GM18867 (cell line): ENCODE data around the gene MYO10.

Experiments
- ATAC-seq: cut with Tn5 transposase; IDR thresholded peaks from one replicate; pipeline ENCODE4 v1.9.1; 2021; ENCODE audit warnings: mild to moderate bottlenecking, moderate library complexity; ENCODE audit not compliant: unreplicated experiment

MYO10 gene

DNA sequence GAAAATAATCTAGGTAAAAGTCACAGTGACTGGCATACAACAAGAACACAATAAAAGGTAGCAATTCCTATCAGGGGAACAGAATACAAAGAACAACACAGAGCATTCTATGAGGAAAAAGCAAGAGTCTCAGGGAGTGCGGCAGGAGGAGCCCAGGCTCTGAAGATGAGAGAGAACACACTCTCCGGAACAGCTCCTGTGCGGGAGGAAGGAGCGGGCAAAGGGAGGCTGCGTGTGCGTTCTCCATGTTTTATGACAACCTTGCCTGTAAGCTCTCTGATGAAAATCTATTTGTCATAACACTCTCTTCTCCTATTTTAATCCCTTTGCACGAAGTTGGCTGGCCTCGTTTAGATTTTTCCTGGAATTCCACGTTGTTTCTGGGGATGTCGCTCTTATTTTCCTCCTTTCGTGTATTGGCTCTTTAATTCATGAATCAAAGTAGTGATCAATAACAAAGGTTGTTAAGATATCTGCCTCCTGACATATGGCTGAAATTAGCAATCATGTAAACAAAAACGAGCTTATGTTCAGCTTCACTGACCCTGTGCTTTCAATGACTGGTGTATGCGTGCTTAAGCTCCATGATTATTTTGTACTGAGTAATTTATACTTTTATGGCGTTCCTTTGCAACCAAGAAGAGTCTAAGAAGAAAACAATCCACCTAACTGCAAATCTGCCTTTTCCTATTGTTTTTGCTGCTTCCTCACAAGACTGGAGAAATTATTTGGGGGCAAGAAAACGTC, 109.5 kb downstream of the MYO10 start:
- ATAC-seq, result no peak

GRCh38 chr5:16819522-16820167, 116.4 kb downstream of the MYO10 start:
- ATAC-seq, result no peak

DNA sequence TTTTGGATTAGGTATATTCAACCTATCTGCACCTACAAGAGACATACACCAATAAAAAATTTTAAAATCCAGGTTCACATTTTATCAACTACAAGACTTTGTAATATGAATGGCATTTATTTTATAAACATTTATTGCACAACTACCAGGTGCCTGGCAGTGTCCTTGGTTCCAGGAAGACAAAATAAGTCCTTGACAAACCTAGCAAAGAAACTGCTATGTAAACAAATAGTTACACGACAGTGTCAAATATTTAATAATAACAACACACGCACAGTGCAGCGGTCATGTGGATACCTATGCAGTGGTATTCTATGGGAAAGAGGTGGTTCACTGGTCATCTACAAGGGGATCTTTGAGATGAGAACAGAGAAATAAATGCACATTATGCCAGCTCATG, 120.7 kb downstream of the MYO10 start:
- no peak for ATAC-seq

- no peak for ATAC-seq
Measured at GRCh38 chr5:16812911-16813310, 123.2 kb downstream of the MYO10 start.

DNA sequence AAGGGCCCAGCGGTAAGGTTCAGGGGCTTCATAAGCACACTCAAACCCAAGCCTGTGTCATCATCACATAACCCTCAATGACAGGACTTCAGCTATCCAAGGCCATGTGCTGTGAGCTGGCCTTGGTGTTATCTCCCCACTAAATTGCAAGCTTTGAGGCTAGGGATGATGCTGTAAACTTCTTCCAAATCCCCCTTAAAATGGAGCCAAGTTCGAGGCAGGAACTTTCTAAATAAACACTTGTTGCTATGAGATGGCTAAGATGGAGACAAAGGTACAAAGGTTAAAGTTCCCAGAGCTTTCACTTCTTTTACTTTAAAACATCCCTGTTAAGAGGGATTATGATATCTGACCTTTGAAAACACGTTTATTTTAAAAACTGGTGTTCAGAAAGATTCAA, 123.6 kb downstream of the MYO10 start:
- no peak for ATAC-seq

- ATAC-seq, result no peak
Measured at GRCh38 chr5:16810208-16810854, 125.8 kb downstream of the MYO10 start.

- no peak for ATAC-seq
Measured at GRCh38 chr5:16809395-16810207, 126.5 kb downstream of the MYO10 start.

DNA sequence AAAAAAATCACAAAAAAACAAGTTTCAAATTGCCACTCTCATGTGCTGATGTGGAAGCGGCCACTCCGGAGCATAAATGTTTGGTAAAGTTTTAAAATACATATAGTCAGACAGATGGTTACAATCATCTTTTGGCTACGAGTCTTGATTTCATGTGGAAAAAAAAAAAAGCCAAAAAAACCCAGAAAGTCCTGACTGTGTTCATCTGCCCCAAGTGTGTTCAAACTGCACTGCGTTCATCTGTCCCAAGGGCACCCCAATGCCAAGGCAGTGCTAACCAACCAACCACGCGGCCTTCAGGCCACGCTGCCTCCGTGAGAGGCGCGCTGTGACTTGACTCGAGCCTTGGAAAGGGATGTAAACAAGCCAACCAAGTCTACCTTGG, 127.1 kb downstream of the MYO10 start:
- ATAC-seq, result no peak

DNA sequence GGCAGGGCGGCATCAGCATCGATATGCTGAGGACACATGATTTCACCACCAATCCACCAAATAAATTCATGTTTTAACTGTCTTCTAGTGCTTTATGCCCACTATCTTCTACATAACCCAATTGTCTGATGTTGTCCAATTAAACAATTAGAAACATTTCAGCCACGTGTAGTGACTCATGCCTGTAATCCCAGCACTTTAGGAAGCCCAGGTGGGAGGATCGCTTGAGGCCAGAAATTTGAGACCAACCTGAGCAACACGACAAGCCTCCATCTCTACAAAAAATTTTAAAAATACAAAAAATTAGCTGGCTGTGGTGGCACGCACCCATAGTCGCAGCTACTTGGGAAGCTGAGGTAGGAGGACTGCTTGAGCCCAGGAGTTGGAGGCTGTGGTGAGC, 128.1 kb downstream of the MYO10 start:
- ATAC-seq, result no peak

- no peak for ATAC-seq
Measured at GRCh38 chr5:16807547-16807864, 128.6 kb downstream of the MYO10 start.

GRCh38 chr5:16806711-16807546, 129.2 kb downstream of the MYO10 start:
- no peak for ATAC-seq

GRCh38 chr5:16805486-16805885, 130.6 kb downstream of the MYO10 start:
- ATAC-seq, result no peak

DNA sequence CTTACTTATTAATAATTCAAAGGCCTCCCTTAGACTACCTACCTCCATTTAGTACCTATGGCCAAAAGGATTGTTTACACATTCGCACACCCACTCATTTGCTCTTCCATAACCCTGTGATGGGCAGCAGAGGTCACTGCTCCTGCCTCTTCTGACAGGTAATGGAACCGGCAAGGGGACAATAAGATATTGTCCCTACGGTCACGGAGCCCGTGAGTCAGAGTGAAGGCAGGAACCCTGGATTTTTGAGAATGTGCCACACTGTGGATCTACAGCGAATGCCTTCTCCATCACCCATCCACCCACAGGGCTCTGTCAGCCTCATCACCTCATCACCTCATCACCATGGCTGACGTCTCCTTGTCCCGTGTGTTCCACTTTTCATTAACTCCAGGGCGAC, 132.3 kb downstream of the MYO10 start:
- no peak for ATAC-seq

DNA sequence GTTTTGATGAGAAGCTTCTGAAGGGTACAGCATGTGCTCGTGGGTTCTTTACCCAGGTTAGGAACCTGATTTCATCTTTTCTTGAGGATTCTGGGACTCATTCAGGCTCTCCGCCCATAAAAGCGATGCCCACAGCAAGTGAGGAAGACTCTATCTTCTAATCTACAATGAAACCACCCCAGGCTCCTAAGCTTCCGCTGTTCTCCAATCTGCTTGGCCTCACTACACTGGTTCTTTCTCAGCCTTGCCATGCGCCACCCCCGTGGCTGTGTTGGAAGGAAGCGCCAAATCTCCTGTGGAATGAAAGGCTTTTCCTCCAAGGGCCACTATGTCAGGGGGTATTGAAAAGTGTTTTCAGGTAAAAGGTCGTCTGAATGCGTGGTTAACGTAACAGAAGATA, 135.6 kb downstream of the MYO10 start:
- ATAC-seq, result no peak

GRCh38 chr5:16799796-16800195, 136.3 kb downstream of the MYO10 start:
- no peak for ATAC-seq

DNA sequence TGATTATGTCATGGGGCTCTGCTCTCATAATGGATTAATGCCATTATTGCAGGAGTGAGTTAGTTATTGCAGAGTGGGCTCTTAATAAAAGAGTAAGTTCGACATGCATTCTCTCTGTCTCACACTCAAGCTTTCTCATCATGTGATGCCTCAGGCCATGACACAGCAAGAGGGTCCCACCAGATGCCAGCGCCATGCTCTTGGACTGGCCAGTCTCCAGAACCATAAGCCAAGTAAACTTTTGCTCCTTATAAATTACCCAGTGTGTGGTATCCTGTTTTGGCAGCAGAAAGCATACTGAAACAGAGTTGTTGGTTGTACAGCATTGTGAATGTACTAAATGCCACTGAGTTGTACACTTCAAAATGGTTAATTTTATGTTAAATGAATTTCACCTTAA, 138.1 kb downstream of the MYO10 start:
- ATAC-seq, result no peak

- no peak for ATAC-seq
Measured at GRCh38 chr5:16794269-16794913, 141.7 kb downstream of the MYO10 start.

- ATAC-seq, result no peak
Measured at GRCh38 chr5:16792598-16793275, 143.4 kb downstream of the MYO10 start.

DNA sequence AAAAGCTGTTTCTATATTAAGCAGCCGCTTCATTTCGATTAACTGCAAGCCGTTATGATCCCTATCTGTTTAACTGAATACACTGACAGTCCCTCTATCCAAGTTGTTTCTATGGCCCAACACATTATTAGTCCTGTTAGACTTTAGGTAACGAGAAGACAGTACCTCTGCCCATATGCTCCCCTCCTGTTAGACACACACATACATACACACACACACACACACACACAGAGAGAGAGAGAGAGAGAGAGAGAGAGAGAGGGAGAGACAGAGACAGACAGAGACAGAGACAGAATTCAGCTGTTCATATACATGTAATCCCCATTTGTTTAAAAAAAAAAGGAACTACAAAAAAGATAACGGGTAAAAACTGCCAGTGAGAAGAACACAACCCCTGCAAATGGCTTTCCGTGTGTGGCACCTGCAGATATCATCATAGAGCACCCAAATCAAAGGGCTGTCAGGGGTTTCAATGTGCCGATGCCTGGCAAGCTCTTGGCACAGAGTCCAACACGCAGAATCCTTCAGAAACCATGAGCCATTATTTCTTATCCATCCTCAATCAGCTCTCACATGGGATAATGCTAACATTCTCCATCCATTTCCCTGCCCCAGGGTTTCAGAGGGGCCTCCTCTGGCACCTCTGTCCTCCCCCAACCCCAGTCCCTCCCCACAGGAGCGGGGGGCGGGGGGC, 144.0 kb downstream of the MYO10 start:
- no peak for ATAC-seq
